Liver (tissue), 9 donors: ENCODE measurements around the gene RGS13. TPM values are rescaled to one million over a fixed set of nuclear protein-coding genes. Genes with fewer than 3 reads are reported as not detected.

Experiments used
- DNase-seq: peaks from one replicate; pipeline ENCODE4 v3.0.0-alpha.2; 2017; ENCODE audit warnings: low spot score
- H3K27ac ChIP-seq, 2 donors: one replicate each; pipeline ENCODE4 v1.7.0; 2013; ENCODE audit warnings: inconsistent platforms in 2 of 2, low read length in 2 of 2, control low read depth in 1 of 2, low read depth in 1 of 2, mild to moderate bottlenecking in 1 of 2
- H3K27me3 ChIP-seq, 4 donors: one replicate each; pipeline versions ENCODE4 v1.6.1 to v1.7.0; 2013; ENCODE audit warnings: low read length in 3 of 4, inconsistent platforms in 1 of 4, mild to moderate bottlenecking in 1 of 4, moderate library complexity in 1 of 4; ENCODE audit not compliant: control insufficient read depth in 4 of 4, insufficient read depth in 4 of 4
- H3K36me3 ChIP-seq, 4 donors: one replicate each; pipeline versions ENCODE4 v1.6.1 to v1.7.0; 2013; ENCODE audit warnings: low read length in 3 of 4, mild to moderate bottlenecking in 3 of 4, low read depth in 1 of 4, moderate library complexity in 1 of 4; ENCODE audit not compliant: control insufficient read depth in 4 of 4, insufficient read depth in 3 of 4
- H3K4me1 ChIP-seq, 4 donors: one replicate each; pipeline versions ENCODE4 v1.6.1 to v1.7.0; 2013; ENCODE audit warnings: low read length in 3 of 4, mild to moderate bottlenecking in 3 of 4, moderate library complexity in 1 of 4; ENCODE audit not compliant: control insufficient read depth in 4 of 4, insufficient read depth in 4 of 4
- H3K4me3 ChIP-seq, 3 donors: one replicate each; pipeline versions ENCODE4 v1.6.1 to v1.7.0; 2013; ENCODE audit warnings: low read length in 3 of 3, control low read depth in 1 of 3, low read depth in 1 of 3, mild to moderate bottlenecking in 1 of 3
- H3K9ac ChIP-seq, 2 donors: one replicate each; pipeline ENCODE4 v1.7.0; 2013; ENCODE audit warnings: low read length in 2 of 2, mild to moderate bottlenecking in 2 of 2, moderate library complexity in 2 of 2, control low read depth in 1 of 2, low read depth in 1 of 2
- H3K9me3 ChIP-seq, 4 donors: one replicate each; pipeline versions ENCODE4 v1.6.1 to v1.7.0; 2013; ENCODE audit warnings: low read length in 3 of 4; ENCODE audit not compliant: control insufficient read depth in 4 of 4
- EGR1 ChIP-seq, 2 donors: IDR thresholded peaks; 2 replicates each; pipeline ENCODE4 v1.6.1; 2016 to 2018; ENCODE audit warnings: antibody characterized with exemption in 2 of 2, low read depth in 2 of 2
- FOXA1 ChIP-seq: IDR thresholded peaks from 2 replicates; pipeline ENCODE4 v1.6.1; 2016; ENCODE audit warnings: antibody characterized with exemption
- FOXA2 ChIP-seq: IDR thresholded peaks from 2 replicates; pipeline ENCODE4 v1.6.1; 2016; ENCODE audit warnings: antibody characterized with exemption
- GABPA ChIP-seq, 2 donors: IDR thresholded peaks in 1 of 2; conservative IDR thresholded peaks in 1 of 2; 2 replicates each; pipeline ENCODE4 v1.6.1; 2016; ENCODE audit warnings: antibody characterized with exemption in 2 of 2, mild to moderate bottlenecking in 1 of 2, moderate library complexity in 1 of 2
- HNF4A ChIP-seq, 2 donors: conservative IDR thresholded peaks; 2 replicates each; pipeline ENCODE4 v1.6.1; 2016; ENCODE audit warnings: antibody characterized with exemption in 2 of 2, mild to moderate bottlenecking in 2 of 2
- HNF4G ChIP-seq: IDR thresholded peaks from 2 replicates; pipeline ENCODE4 v1.6.1; 2016; ENCODE audit warnings: antibody characterized with exemption
- JUND ChIP-seq, 2 donors: IDR thresholded peaks; 2 replicates each; pipeline ENCODE4 v1.6.1; 2016; ENCODE audit warnings: antibody characterized with exemption in 2 of 2
- NR2F2 ChIP-seq: IDR thresholded peaks from 2 replicates; pipeline ENCODE4 v1.6.1; 2016; ENCODE audit warnings: antibody characterized with exemption
- RAD21 ChIP-seq, 2 donors: IDR thresholded peaks; 2 replicates each; pipeline ENCODE4 v1.6.1; 2016; ENCODE audit warnings: antibody characterized with exemption in 2 of 2, mild to moderate bottlenecking in 2 of 2
- RXRA ChIP-seq, 2 donors: IDR thresholded peaks; 2 replicates each; pipeline ENCODE4 v1.6.1; 2017 to 2018; ENCODE audit warnings: antibody characterized with exemption in 2 of 2, mild to moderate bottlenecking in 1 of 2
- SP1 ChIP-seq: IDR thresholded peaks from 2 replicates; pipeline ENCODE4 v1.6.1; 2018; ENCODE audit warnings: antibody characterized with exemption, mild to moderate bottlenecking
- TAF1 ChIP-seq: conservative IDR thresholded peaks from 2 replicates; pipeline ENCODE4 v1.6.1; 2016; ENCODE audit warnings: antibody characterized with exemption, mild to moderate bottlenecking
- YY1 ChIP-seq: IDR thresholded peaks from 2 replicates; pipeline ENCODE4 v1.6.1; 2016; ENCODE audit warnings: antibody characterized with exemption, mild to moderate bottlenecking
- WGBS: extraction: QIAGEN DNeasy Blood & Tissue Kit; methylation state at CpG from one replicate; pipeline ENCODE4 v1.1.7; 2013; 5-methylcytosine and 5-hydroxymethylcytosine counted together
- polyA plus RNA-seq, 2 donors: library from polyadenylated mRNA; stranded (reverse) in 1 of 2; unstranded in 1 of 2; fragments of 200-250 nt in 1 of 2; fragments of >200 nt in 1 of 2; fragmentation: Nextera tagmentation in 1 of 2; extraction: Ambion mirVana in 1 of 2; gene quantifications; one replicate each; pipeline versions ENCODE4 v1.2.1 to v1.2.3, GENCODE V29; 2013 to 2015
- total RNA-seq, 2 donors: library from RNA; depleted of rRNA; stranded (reverse); fragments of >200 nt; gene quantifications; one replicate each; pipeline ENCODE4 v1.2.3, GENCODE V29; 2014
- TF ChIP-seq, protein P1 (sequence below): IDR thresholded peaks from 2 replicates; pipeline ENCODE4 v1.6.1; 2016; ENCODE audit warnings: antibody characterized with exemption
- TF ChIP-seq, protein P2 (sequence below): IDR thresholded peaks from 2 replicates; pipeline ENCODE4 v1.6.1; 2016; ENCODE audit warnings: antibody characterized with exemption, mild to moderate bottlenecking
- TF ChIP-seq, protein P3 (sequence below): IDR thresholded peaks from 2 replicates; pipeline ENCODE4 v1.6.1; 2016; ENCODE audit warnings: antibody characterized with exemption
- TF ChIP-seq, protein P4 (sequence below): fragments of 150-350 bp; IDR thresholded peaks from 2 replicates; pipeline ENCODE4 v1.5.1; 2017; ENCODE audit warnings: improper control_type of control experiment, low read depth, low read length; ENCODE audit not compliant: missing input control
- TF ChIP-seq, protein P5 (sequence below): IDR thresholded peaks from 2 replicates; pipeline ENCODE4 v1.6.1; 2016; ENCODE audit warnings: antibody characterized with exemption
- donor health status: healthy.
- donor health status: healthy.
- donor health status: healthy.
- donor health status: healthy.
- donor health status: healthy.

Gene RGS13
- total and polyA plus RNA-seq, 4 donors, result under 0.01 to 0.05 TPM; not detected in 2

DNA sequence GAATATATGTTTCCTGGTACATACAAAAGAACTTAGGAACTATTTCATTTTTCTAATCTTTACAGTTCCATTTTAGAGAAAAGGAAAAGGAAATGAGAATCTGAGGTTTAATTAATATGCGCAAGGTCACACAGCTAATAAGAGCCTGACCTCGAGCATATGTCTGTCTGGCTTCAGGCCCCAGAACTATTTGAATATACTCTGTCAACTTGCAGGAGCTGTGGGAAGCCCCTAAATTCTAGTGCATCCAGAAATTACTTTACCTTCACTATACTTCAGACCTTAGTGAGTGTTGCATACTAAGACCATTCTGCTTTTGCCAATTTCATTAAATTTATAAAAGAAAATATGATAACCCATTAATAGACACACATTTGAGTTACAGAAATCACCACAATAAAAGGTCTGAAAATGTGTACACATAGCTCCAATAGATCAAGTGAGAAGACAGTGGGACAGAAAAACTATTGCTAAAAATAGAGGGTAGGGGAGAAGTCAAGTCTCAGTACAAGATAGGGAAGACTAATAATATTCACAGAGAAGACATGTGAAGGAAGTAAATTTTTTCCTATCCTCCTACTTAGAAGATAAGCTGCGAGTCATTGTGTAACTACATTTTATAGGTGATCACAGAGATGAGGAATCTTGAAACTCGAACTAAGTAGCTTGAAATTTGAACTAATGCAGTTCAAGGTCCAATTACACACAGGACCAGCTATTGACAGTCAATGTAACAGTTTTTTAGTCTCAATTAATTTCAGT, 3.8 kb downstream of the RGS13 start:
- Histone ChIP-seq H3K27ac (no peak overlapping the region), H3K27me3 (no peaks in the 10 kb centered on the region), H3K9me3 (no peaks in the 10 kb centered on the region), H3K36me3 (no peaks in the 10 kb centered on the region), H3K9ac (no peak overlapping the region), H3K4me3 (no peak overlapping the region), H3K4me1 (no peaks in the 10 kb centered on the region)
- DNase-seq, result no peak
- TF ChIP-seq, protein P1, sequence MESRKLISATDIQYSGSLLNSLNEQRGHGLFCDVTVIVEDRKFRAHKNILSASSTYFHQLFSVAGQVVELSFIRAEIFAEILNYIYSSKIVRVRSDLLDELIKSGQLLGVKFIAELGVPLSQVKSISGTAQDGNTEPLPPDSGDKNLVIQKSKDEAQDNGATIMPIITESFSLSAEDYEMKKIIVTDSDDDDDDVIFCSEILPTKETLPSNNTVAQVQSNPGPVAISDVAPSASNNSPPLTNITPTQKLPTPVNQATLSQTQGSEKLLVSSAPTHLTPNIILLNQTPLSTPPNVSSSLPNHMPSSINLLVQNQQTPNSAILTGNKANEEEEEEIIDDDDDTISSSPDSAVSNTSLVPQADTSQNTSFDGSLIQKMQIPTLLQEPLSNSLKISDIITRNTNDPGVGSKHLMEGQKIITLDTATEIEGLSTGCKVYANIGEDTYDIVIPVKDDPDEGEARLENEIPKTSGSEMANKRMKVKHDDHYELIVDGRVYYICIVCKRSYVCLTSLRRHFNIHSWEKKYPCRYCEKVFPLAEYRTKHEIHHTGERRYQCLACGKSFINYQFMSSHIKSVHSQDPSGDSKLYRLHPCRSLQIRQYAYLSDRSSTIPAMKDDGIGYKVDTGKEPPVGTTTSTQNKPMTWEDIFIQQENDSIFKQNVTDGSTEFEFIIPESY, result no peak
- no peak for TF ChIP-seq RXRA (IDR thresholded peaks at IDR 0.05)
- 50% methylated on average over 4 of the region's 4 CpGs for WGBS

DNA sequence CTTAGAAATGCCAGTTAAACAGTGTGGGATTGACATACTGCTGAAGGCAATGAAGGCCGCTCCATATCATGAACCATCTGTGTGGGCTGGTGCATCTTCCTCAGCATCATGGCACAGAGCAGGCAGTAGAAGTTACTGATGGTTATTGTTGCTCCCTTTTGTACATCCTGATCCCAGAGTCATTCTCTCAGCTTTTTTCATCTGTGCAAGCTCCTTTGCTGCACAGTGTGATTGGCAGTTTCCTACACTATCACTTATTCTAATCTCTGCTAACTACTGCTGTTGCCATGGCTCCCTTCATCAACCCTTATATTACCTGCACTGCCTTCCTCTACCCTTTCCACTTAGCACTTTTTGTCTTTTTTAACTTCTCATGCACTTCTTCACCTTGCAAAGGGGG, 16.2 kb downstream of the RGS13 start:
- DNase-seq, result no peak
- Histone ChIP-seq H3K9ac (no peak overlapping the region), H3K4me1 (no peaks in the 10 kb centered on the region), H3K27me3 (no peaks in the 10 kb centered on the region), H3K4me3 (no peak overlapping the region), H3K9me3 (no peaks in the 10 kb centered on the region), H3K36me3 (no peaks in the 10 kb centered on the region), H3K27ac (no peak overlapping the region)
- TF ChIP-seq, protein P2, sequence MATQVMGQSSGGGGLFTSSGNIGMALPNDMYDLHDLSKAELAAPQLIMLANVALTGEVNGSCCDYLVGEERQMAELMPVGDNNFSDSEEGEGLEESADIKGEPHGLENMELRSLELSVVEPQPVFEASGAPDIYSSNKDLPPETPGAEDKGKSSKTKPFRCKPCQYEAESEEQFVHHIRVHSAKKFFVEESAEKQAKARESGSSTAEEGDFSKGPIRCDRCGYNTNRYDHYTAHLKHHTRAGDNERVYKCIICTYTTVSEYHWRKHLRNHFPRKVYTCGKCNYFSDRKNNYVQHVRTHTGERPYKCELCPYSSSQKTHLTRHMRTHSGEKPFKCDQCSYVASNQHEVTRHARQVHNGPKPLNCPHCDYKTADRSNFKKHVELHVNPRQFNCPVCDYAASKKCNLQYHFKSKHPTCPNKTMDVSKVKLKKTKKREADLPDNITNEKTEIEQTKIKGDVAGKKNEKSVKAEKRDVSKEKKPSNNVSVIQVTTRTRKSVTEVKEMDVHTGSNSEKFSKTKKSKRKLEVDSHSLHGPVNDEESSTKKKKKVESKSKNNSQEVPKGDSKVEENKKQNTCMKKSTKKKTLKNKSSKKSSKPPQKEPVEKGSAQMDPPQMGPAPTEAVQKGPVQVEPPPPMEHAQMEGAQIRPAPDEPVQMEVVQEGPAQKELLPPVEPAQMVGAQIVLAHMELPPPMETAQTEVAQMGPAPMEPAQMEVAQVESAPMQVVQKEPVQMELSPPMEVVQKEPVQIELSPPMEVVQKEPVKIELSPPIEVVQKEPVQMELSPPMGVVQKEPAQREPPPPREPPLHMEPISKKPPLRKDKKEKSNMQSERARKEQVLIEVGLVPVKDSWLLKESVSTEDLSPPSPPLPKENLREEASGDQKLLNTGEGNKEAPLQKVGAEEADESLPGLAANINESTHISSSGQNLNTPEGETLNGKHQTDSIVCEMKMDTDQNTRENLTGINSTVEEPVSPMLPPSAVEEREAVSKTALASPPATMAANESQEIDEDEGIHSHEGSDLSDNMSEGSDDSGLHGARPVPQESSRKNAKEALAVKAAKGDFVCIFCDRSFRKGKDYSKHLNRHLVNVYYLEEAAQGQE, result no peak
- TF ChIP-seq HNF4A (conservative IDR thresholded peaks at IDR 0.05) (no peak), RAD21 (IDR thresholded peaks at IDR 0.05) (no peak), TAF1 (no peak), FOXA1 (no peak), NR2F2 (no peak), RXRA (IDR thresholded peaks at IDR 0.05) (no peak), EGR1 (IDR thresholded peaks at IDR 0.05; ENCODE audit: low read depth in 2 of 2) (no peak), SP1 (no peak), YY1 (no peak), FOXA2 (no peak), GABPA (IDR thresholded peaks at IDR 0.05 in 1 of 2, conservative IDR thresholded peaks at IDR 0.05 in 1 of 2) (no peak), JUND (IDR thresholded peaks at IDR 0.05) (no peak), HNF4G (no peak)
- TF ChIP-seq, protein P3, sequence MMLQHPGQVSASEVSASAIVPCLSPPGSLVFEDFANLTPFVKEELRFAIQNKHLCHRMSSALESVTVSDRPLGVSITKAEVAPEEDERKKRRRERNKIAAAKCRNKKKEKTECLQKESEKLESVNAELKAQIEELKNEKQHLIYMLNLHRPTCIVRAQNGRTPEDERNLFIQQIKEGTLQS, result no peak
- TF ChIP-seq, protein P1, result no peak
- TF ChIP-seq, protein P4, sequence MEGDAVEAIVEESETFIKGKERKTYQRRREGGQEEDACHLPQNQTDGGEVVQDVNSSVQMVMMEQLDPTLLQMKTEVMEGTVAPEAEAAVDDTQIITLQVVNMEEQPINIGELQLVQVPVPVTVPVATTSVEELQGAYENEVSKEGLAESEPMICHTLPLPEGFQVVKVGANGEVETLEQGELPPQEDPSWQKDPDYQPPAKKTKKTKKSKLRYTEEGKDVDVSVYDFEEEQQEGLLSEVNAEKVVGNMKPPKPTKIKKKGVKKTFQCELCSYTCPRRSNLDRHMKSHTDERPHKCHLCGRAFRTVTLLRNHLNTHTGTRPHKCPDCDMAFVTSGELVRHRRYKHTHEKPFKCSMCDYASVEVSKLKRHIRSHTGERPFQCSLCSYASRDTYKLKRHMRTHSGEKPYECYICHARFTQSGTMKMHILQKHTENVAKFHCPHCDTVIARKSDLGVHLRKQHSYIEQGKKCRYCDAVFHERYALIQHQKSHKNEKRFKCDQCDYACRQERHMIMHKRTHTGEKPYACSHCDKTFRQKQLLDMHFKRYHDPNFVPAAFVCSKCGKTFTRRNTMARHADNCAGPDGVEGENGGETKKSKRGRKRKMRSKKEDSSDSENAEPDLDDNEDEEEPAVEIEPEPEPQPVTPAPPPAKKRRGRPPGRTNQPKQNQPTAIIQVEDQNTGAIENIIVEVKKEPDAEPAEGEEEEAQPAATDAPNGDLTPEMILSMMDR, result no peak
- TF ChIP-seq, protein P5, sequence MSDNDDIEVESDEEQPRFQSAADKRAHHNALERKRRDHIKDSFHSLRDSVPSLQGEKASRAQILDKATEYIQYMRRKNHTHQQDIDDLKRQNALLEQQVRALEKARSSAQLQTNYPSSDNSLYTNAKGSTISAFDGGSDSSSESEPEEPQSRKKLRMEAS, result no peak
- WGBS, result 91% methylated on average over 1 of the region's 1 CpG
